Measurements from ENCODE around the gene MSH5.

MSH5 gene

GRCh38 chr6:31713991-31714684, 25.7 kb upstream of the MSH5 start:
- DNase-seq = no peak

GRCh38 chr6:31715022-31715958, 24.5 kb upstream of the MSH5 start, which contains the start of gene LY6G6D:
Gene LY6G6D, plus strand, starts transcription at chr6:31715348. Its CDS starts 8 bp downstream, at chr6:31715356.
- DNase-seq = no peak

DNA sequence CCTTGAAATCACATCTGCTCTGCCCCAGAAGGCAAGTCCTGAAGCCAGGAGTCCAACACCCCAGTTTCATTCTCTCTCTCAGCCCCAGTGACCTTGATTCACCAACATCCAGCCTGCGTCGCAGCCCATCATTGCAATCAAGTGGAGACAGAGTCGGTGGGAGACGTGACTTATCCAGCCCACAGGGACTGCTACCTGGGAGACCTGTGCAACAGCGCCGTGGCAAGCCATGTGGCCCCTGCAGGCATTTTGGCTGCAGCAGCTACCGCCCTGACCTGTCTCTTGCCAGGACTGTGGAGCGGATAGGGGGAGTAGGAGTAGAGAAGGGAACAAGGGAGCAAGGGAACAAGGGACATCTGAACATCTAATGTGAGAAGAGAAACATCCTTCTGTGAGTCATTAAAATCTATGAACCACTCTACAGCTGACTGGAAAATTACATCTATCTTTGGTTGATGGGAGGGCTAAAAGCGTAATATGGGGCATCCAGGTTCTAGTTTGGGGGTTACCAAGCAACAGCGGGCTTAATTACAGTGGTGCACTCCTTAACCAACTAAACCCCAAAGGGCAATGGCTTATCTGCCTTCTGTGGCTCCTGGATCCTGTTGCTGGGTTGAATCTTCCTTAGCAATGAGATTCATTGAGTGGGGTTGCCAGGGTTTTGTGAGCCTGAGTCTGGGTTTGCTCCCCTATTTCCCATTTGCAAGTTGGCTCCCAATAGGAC, 22.1 kb upstream of the MSH5 start:
- no peak for DNase-seq

- DNase-seq = no peak
Measured at GRCh38 chr6:31718265-31718664, 21.5 kb upstream of the MSH5 start.

DNA sequence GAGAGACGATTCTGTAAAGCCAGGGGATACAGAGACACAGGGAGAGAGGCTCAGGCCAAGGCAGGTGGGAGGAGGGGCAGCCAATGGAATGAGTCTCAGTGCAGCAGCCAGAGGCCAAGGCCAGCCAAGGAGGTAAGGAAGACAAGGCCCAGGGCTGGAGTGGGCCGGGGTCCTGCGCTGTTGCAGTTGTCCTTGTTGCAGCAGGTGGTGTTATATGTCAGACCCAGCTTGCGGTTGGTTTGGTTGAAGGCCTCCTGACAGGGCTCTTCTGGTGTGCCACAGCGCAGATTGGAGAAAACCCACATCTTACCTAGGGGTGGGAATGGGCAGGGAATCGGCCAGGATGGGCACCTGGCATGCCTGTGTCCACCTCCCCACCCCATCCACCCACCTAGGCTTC, 20.8 kb upstream of the MSH5 start:
- DNase-seq = no peak

- DNase-seq = no peak
Measured at GRCh38 chr6:31720196-31720770, 19.5 kb upstream of the MSH5 start.

DNA sequence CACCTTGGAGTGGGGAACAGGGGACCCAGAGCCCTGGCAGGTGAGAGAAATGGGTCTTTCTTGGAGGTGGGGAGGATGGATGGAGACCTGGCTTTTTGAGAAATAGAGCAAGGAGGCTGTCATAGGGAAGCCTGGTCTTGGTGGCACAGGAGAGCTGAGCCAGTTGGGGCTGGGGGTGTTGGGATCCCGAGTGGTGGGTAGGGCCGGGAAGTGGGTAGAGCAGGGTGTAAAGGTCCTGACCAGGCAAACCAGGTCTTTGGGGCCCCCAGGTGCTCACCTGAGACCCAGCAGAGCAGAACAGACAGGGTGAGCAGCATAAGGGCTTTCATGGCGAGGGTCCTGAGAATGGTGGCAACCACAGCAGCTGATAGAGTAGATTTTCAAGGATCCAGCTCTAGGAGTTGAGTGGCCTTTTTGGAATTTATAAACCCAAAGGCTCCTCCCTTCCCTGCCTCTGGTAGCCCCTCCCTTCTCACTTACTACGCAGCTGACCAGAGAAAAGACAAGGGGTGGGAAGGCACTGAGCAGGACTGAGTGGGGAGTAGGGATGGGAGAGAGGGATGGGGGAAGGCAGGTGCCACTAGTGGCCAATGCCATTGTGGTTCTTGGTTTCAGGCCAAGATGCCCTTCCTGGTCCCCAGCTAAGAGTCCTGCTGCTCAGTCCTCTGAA, 18.3 kb upstream of the MSH5 start, which contains the start of gene LY6G6C:
LY6G6C (minus strand) TSS at position 396 of the 670 bp plus-strand sequence; CDS start at position 329, 67 bp downstream.
- DNase-seq = no peak

- no peak for DNase-seq
Measured at GRCh38 chr6:31722173-31722572, 17.6 kb upstream of the MSH5 start.

- no peak for DNase-seq
Measured at GRCh38 chr6:31723245-31723979, 16.4 kb upstream of the MSH5 start, which contains the start of gene MPIG6B. Gene MPIG6B, plus strand, starts transcription at chr6:31723373. Its CDS starts 11 bp downstream, at chr6:31723384.

DNA sequence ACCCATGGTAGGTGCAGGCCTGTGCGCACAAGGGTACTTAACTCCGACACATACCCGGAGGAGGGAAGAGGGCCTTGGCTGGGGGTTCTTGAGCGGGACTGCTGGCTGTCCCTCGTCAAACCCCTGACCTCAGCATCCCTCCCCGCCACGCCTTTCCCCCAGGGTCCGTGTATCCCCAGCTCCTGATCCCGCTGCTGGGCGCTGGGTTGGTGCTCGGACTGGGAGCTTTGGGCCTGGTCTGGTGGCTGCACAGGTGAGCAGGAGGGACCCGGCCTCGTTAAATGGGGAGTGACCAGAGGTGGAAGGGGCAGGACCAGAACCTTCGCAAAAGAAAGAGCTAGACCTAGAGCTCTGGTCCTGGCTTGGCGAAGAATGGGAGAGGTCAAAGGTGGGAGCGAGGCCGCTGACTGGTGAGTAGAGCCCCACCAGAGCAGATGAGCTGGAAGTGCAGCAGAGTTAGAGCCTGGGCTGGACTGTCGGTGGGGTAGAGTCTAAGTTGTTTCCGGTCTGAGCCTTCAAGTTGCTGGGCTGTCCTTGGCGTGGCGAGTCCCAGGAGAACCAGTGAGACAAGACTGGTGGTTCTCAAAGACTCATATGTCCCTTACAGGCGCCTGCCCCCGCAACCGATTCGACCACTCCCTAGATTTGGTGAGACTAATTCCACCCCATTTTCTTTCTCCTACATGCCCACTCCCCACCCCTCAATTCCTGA, 15.7 kb upstream of the MSH5 start:
- DNase-seq = no peak

DNA sequence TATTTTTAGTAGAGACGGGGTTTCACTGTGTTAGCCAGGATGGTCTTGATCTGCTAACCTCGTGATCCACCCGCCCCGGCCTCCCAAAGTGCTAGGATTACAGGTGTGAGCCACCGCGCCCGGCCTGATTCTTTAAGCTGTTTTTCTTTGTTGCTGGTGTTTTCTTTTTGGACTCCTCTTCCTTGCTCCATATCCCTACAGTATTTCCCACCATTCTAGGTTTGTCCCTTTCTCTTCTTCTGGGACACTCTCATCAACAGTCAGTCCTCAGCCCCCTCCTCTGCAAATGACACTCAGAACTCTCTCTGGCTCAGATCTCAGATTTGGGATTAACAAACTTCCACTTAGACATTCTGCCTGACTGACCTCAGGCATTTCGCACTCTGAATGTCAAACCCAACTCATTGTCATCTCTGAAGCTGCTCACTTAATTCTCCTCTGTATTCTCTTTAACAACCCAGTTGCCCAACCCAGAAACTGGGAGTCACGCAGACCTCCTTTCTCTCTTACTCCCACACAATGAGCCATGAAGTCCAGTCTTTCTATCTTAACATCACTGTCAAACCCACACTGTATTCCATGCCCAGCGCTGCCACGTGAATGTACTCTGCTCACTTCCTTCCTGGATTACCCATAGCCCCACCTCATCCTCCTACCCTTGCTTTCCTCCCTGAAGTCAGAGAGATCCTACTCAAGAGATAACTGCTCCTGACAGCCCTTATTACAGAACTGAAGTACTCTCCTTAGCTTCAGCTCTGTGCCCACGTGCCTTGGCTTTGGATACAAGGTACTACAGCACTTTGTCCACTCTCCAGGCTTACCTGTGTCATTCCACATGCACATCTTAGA, 14.1 kb upstream of the MSH5 start:
- DNase-seq = no peak

DNA sequence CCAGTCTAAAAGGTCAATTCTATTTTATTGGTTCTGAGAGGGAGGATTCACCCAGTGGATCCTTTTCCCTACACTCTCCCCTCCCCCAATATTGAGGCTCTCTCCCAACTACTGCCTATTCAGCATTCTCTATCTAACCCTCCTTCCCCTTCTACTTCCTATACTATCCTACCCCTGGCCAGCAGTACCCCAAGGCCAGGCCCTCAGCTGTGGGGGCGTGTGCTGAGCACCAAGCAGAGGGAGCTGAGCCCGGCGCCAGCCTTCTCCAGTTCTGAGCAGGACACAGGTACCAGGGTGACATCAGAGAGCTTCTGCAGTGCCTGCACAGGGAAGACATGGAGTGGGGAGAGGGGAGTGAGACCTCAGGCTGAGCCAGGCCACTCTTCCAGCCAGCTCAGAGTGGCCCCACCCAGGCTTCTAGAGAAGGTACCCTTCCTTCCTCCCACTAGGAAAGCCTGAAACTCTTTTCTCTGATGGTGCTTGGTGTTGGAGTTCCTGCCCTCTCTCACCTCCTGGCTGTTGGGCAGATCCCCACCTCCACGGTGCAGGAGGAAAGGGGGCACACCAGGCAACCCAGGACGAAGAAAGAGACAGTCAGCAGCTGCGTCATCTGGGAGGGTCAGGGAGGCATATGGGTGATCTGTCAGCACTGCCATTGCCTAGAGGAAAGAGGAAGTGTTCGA, 12.6 kb upstream of the MSH5 start:
- DNase-seq = no peak

DNA sequence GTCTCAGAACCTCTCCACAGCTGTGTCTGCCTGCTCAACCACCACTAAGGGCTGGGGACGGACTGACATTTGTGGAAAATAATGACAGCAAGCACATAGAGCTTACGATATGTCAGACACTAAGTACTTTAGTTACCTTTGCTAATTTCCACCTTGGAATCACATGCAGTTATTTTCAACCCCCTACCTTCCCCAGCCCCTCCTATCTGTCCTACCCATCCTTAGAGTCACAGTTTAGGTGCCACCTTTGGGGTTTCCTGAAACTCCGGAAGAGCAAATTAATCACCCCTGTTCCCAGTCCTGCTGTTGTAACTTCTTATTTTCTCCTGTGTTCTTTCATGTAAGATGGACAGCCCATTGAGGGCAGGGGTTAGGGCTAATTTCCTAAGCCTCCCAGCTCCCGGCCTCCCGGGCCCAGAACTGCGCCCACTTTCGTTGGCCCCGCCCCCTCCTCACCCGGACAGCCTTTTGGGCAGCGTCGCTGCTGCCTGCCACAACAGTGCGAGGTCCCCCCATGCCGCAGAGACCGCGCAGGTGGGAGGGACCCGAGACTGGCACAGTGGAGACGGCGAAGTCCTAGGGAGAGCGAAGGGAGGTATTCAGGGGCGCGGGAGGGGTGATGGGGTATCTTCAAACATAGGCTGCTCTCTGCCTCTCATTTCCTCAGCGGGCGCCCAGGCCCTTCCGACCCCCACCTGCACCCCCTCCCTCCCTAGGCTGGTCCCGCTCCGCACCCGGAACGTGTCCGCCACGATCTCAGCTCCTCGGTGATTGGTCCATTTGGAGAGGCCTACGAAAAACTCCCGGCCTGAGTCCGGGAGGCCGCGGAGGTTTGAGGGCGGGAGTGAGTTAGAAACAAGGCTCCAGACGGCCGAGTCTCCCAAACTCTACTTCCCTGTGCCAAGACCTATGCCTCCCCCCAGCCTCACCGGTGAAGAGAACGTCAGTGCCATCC, 11.8 kb upstream of the MSH5 start:
- DNase-seq = no peak

GRCh38 chr6:31728767-31729514, 10.9 kb upstream of the MSH5 start, which contains the start of gene DDAH2:
Gene DDAH2, minus strand, starts transcription at chr6:31729299. Its CDS starts 138 bp downstream, at chr6:31729161.
- DNase-seq = no peak

- DNase-seq = peak; percentile 59 to 63
Measured at GRCh38 chr6:31729515-31729978, 10.3 kb upstream of the MSH5 start.

GRCh38 chr6:31729979-31730630, 9.7 kb upstream of the MSH5 start:
- DNase-seq = peak in 1 of 2 experiments; percentile 31
